RWPE2 (cell line): ENCODE measurements around the gene COL28A1.

Experiments
- ATAC-seq: fragments of 200-7000 bp; cut with Tn5 transposase; 3 replicates; pipeline ENCODE4 v1.9.1; 2021; ENCODE audit warnings: low read depth
- DNase-seq: peaks from one replicate; pipeline ENCODE4 v3.0.0-alpha.2; 2020; ENCODE audit warnings: low spot score
- H3K27ac ChIP-seq: fragments of 450-650 bp; 2 replicates; pipeline ENCODE4 v1.5.1; 2017; ENCODE audit warnings: mild to moderate bottlenecking; ENCODE audit not compliant: poor library complexity, severe bottlenecking
- H3K27me3 ChIP-seq: fragments of 250-450 bp; sonication (Bioruptor Pico); 2 replicates; pipeline ENCODE4 v1.5.1; 2021; ENCODE audit warnings: mild to moderate bottlenecking, moderate library complexity; ENCODE audit not compliant: insufficient read depth, poor library complexity, severe bottlenecking
- H3K36me3 ChIP-seq: fragments of 250-450 bp; sonication (Bioruptor Pico); 2 replicates; pipeline ENCODE4 v1.5.1; 2020; ENCODE audit warnings: low read depth, mild to moderate bottlenecking, moderate library complexity
- H3K4me1 ChIP-seq: fragments of 250-450 bp; sonication (Bioruptor Pico); 2 replicates; pipeline ENCODE4 v1.5.1; 2021; ENCODE audit warnings: mild to moderate bottlenecking, moderate library complexity; ENCODE audit not compliant: insufficient read depth, poor library complexity, severe bottlenecking
- H3K4me3 ChIP-seq: fragments of 250-450 bp; sonication (Bioruptor Pico); 2 replicates; pipeline ENCODE4 v1.5.1; 2021; ENCODE audit warnings: mild to moderate bottlenecking, moderate library complexity; ENCODE audit not compliant: severe bottlenecking
- H3K9me3 ChIP-seq: fragments of 250-450 bp; sonication (Bioruptor Pico); 2 replicates; pipeline ENCODE4 v1.5.1; 2021; ENCODE audit warnings: mild to moderate bottlenecking, moderate library complexity; ENCODE audit not compliant: severe bottlenecking
- TF ChIP-seq, protein P1 (sequence below): fragments of 450-650 bp; IDR thresholded peaks from one replicate; pipeline ENCODE4 v1.5.1; 2017; ENCODE audit warnings: mild to moderate bottlenecking, moderate library complexity; ENCODE audit not compliant: poor library complexity, severe bottlenecking

Gene COL28A1

DNA sequence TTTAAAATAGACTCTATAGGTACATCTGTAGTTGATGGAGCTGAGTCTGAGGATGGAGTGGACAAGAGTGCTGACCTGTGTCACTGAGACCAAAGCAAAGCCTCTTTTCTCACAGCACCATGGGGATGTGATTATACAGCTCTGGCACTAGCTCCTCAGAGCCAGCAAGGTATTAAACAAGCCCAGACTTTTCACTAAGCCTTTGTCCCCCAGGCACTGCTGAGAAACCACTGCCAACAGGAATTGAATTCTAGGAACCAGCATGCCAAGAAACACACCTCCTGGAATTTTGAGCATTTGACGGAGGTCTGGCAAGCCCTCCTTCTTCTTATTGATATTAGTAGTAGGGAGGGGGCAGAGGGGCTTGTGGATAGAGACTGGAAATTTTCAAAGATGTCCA lies 206.3 kb downstream of the COL28A1 start:
- DNase-seq = no peak
- Histone ChIP-seq H3K36me3 (no peaks in the 10 kb centered on the region), H3K9me3 (no peaks in the 10 kb centered on the region), H3K4me3 (no peak overlapping the region), H3K27ac (no peak overlapping the region), H3K27me3 (no peaks in the 10 kb centered on the region), H3K4me1 (peaks cover 10% of the 10 kb centered on the region)
- ATAC-seq = peak; percentile 38; the same call in 1 of the 3 replicates
- TF ChIP-seq, protein P1, sequence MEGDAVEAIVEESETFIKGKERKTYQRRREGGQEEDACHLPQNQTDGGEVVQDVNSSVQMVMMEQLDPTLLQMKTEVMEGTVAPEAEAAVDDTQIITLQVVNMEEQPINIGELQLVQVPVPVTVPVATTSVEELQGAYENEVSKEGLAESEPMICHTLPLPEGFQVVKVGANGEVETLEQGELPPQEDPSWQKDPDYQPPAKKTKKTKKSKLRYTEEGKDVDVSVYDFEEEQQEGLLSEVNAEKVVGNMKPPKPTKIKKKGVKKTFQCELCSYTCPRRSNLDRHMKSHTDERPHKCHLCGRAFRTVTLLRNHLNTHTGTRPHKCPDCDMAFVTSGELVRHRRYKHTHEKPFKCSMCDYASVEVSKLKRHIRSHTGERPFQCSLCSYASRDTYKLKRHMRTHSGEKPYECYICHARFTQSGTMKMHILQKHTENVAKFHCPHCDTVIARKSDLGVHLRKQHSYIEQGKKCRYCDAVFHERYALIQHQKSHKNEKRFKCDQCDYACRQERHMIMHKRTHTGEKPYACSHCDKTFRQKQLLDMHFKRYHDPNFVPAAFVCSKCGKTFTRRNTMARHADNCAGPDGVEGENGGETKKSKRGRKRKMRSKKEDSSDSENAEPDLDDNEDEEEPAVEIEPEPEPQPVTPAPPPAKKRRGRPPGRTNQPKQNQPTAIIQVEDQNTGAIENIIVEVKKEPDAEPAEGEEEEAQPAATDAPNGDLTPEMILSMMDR = no peak

DNA sequence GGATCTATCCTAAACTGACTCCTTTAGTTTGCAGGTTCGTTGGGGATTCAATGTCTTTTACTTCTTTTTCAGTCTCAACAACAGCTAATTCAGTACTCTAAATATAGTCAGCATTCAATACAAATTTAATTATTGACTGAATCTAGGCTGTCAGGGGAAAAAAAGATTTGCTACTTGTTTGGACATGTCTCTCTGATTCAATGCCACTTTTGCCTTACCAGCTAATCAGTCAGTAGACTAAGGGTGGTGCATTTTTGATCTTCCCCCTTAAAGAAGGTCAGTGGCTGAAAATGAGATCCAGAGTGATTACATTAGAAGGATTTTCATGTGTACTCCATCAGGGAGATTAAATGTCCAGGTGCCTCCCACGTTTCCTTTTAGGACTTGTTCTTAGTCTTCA lies 208.2 kb downstream of the COL28A1 start:
- H3K27ac ChIP-seq = no peak overlapping the region
- no peaks in the 10 kb centered on the region for H3K9me3 ChIP-seq
- H3K36me3 ChIP-seq = no peaks in the 10 kb centered on the region
- no peak for ATAC-seq
- no peaks in the 10 kb centered on the region for H3K27me3 ChIP-seq
- DNase-seq = no peak
- peaks cover 10% of the 10 kb centered on the region for H3K4me1 ChIP-seq
- no peak overlapping the region for H3K4me3 ChIP-seq
- TF ChIP-seq, protein P1 = no peak

DNA sequence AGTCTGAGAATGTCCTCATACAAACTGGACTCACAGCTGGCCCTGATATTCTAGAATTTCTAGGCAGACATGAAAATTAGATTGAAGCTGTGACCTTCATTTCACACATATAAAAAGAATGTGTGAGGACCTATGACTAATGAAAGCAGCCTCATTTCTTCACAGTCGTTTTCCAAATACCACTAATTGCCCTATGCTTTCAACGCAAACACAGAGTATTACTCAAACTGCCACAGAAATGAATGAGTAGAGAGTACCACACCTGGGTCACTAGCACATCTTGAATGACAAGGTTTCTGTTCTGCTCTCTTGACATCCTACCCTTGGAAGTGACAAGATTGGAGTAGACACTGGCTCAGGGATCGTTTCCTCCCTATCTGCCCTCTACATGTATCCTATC lies 211.0 kb downstream of the COL28A1 start:
- H3K36me3 ChIP-seq = no peaks in the 10 kb centered on the region
- no peaks in the 10 kb centered on the region for H3K9me3 ChIP-seq
- H3K27ac ChIP-seq = no peak overlapping the region
- peaks cover 13% of the 10 kb centered on the region for H3K4me1 ChIP-seq
- no peak for DNase-seq
- H3K27me3 ChIP-seq = no peaks in the 10 kb centered on the region
- no peak overlapping the region for H3K4me3 ChIP-seq
- ATAC-seq = no peak
- TF ChIP-seq, protein P1 = no peak

DNA sequence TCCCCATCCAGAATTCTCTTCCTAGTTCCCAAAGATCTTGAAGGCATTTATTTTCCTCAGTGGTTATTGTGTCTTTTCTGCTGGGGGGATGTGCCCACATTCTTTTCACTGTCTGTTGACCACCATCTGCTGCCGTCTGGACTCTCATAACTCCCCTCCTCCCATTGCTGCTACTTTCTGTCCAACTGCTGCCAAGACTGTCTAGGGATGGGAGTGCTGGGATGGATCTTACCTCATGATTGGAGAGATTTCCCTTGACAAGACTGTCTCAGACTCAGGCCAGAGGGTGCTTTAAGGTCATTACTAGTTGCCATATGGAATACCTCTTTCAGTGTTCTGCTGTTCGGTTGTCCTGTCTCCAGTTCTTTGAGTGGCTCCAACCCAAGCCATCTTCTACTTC lies 211.8 kb downstream of the COL28A1 start:
- ATAC-seq (no peak), DNase-seq (no peak)
- Histone ChIP-seq H3K9me3 (no peaks in the 10 kb centered on the region), H3K36me3 (no peaks in the 10 kb centered on the region), H3K27me3 (no peaks in the 10 kb centered on the region), H3K4me3 (no peak overlapping the region), H3K27ac (no peak overlapping the region), H3K4me1 (peaks cover 11% of the 10 kb centered on the region)
- TF ChIP-seq, protein P1 = no peak

DNA sequence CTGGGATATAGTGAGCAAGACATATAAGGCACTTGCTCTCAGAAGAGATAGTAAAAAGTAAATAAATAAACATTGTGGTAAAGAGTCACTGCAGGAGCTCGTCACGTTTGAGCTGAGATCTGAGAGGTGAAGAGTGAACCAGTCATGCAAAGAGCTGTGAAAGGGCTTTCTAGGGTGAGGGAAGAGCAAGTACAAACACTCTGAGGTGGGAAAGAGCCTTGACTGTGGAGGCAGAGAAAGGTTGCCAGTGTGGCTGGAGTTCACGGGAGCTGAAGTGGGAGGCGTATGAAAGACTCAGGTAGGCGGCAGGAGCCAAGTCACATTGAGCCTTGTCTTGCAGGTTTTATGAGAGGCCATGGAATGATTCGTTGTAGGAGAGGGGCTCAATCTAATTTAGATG lies 212.3 kb downstream of the COL28A1 start:
- Histone ChIP-seq H3K4me3 (no peak overlapping the region), H3K27ac (no peak overlapping the region), H3K36me3 (no peaks in the 10 kb centered on the region), H3K27me3 (no peaks in the 10 kb centered on the region), H3K4me1 (peaks cover 11% of the 10 kb centered on the region), H3K9me3 (no peaks in the 10 kb centered on the region)
- TF ChIP-seq, protein P1 = no peak
- ATAC-seq = no peak
- DNase-seq = no peak
